H1 (cell line): Measurements from ENCODE around the gene ANAPC5. TPM values are rescaled to one million over a fixed set of nuclear protein-coding genes. Genes with fewer than 3 reads are reported as not detected.

Source experiments
- CTCF ChIA-PET: fragments of 300-600 bp; sonication (Branson Sonifier 250); formaldehyde crosslinking; loops from one replicate; lab custom pipeline; 2021; ENCODE audit not compliant: partially characterized antibody; lab: Charles Lee
- POLR2A ChIA-PET: fragments of 300-600 bp; sonication (Branson Sonifier 250); formaldehyde crosslinking; loops from one replicate; lab custom pipeline; 2021; ENCODE audit warnings: inconsistent platforms; ENCODE audit not compliant: partially characterized antibody; lab: Charles Lee
- DNase-seq, 2 experiments: peaks; one replicate each; pipeline versions ENCODE4 v3.0.0 to v3.0.0-alpha.2; 2010 to 2022; ENCODE audit warnings: low spot score in 2 of 2, low read depth in 1 of 2, mixed read lengths in 1 of 2
- FAIRE-seq: peaks from 2 replicates; lab custom pipeline; 2011; peaks lifted over from hg19 to GRCh38; lab: Jason Lieb, UNC
- H2AFZ ChIP-seq: 2 replicates; pipeline ENCODE4 v1.8.1; 2012; ENCODE audit warnings: low read length, inconsistent platforms
- H2AK5ac ChIP-seq: 2 replicates; pipeline ENCODE4 v1.6.1; 2013; ENCODE audit warnings: low read depth, low read length
- H2BK120ac ChIP-seq: replicated peaks from 2 replicates; pipeline ENCODE3; 2013; ENCODE audit warnings: low read depth, low read length, inconsistent platforms
- H2BK12ac ChIP-seq: 2 replicates; pipeline ENCODE4 v1.6.1; 2013; ENCODE audit warnings: low read depth, low read length
- H2BK15ac ChIP-seq: 2 replicates; pipeline ENCODE4 v1.6.1; 2013; ENCODE audit warnings: low read length
- H2BK20ac ChIP-seq: 2 replicates; pipeline ENCODE4 v1.6.1; 2013; ENCODE audit warnings: low read length
- H2BK5ac ChIP-seq: 2 replicates; pipeline ENCODE4 v1.6.1; 2013; ENCODE audit warnings: low read depth, low read length
- H3K14ac ChIP-seq: 2 replicates; pipeline ENCODE4 v1.6.1; 2013; ENCODE audit warnings: inconsistent platforms; ENCODE audit not compliant: insufficient read length
- H3K18ac ChIP-seq: 2 replicates; pipeline ENCODE4 v1.6.1; 2013; ENCODE audit warnings: low read length; ENCODE audit errors: extremely low read depth
- H3K23ac ChIP-seq: 2 replicates; pipeline ENCODE4 v1.6.1; 2013; ENCODE audit warnings: inconsistent platforms; ENCODE audit not compliant: insufficient read length
- H3K23me2 ChIP-seq: 2 replicates; pipeline ENCODE4 v1.6.1; 2013; ENCODE audit warnings: low read depth, low read length
- H3K27ac ChIP-seq: 2 replicates; pipeline ENCODE4 v1.6.1; 2011; ENCODE audit warnings: low read depth, low read length, inconsistent platforms
- H3K27me3 ChIP-seq, 4 experiments: replicated peaks in 1 of 4; 1 replicate in 1 of 4; 2 replicates in 3 of 4; pipeline versions ENCODE4 v1.6.1 to v1.8.1; 2011 to 2013; ENCODE audit warnings: low read length in 3 of 4, mild to moderate bottlenecking in 3 of 4, inconsistent platforms in 2 of 4, mixed read lengths in 2 of 4, moderate library complexity in 1 of 4; ENCODE audit not compliant: control insufficient read depth in 3 of 4, insufficient read depth in 3 of 4; ENCODE audit errors: extremely low read depth in 1 of 4
- H3K36me3 ChIP-seq, 4 experiments: 2 replicates each; pipeline versions ENCODE4 v1.6.1 to v1.8.1; 2011 to 2013; ENCODE audit warnings: mild to moderate bottlenecking in 4 of 4, low read length in 3 of 4, moderate library complexity in 2 of 4, control low read depth in 1 of 4, inconsistent platforms in 1 of 4; ENCODE audit not compliant: insufficient read depth in 4 of 4, control insufficient read depth in 2 of 4
- H3K4ac ChIP-seq: replicated peaks from 2 replicates; pipeline ENCODE3; 2013; ENCODE audit warnings: low read length, low read depth, mixed read lengths, inconsistent platforms; ENCODE audit not compliant: insufficient read length
- H3K4me1 ChIP-seq, 4 experiments: replicated peaks in 1 of 4; 1 replicate in 1 of 4; 2 replicates in 3 of 4; pipeline versions ENCODE4 v1.6.1 to v1.8.1; 2011 to 2013; ENCODE audit warnings: low read length in 3 of 4, inconsistent platforms in 2 of 4, mixed read lengths in 1 of 4; ENCODE audit not compliant: insufficient read depth in 4 of 4, control insufficient read depth in 3 of 4
- H3K4me2 ChIP-seq, 2 experiments: 2 replicates each; pipeline versions ENCODE4 v1.6.1 to v1.8.1; 2011 to 2013; ENCODE audit warnings: low read depth in 2 of 2, low read length in 2 of 2, control low read depth in 1 of 2, inconsistent platforms in 1 of 2, mild to moderate bottlenecking in 1 of 2; ENCODE audit not compliant: insufficient read depth in 1 of 2
- H3K4me3 ChIP-seq, 4 experiments: fragments of 200-600, 300-600 bp in 1 of 4; sonication (generic), shearing (Covaris generic), sonication (Bioruptor Twin) in 1 of 4; 2 replicates each; pipeline versions ENCODE4 v1.5.1 to v1.8.1; 2011 to 2016; ENCODE audit warnings: low read length in 4 of 4, low read depth in 3 of 4, control low read depth in 2 of 4, inconsistent platforms in 2 of 4, mild to moderate bottlenecking in 2 of 4, mixed read lengths in 1 of 4, moderate library complexity in 1 of 4; ENCODE audit not compliant: insufficient read depth in 2 of 4; ENCODE audit errors: extremely low read depth in 1 of 4
- H3K56ac ChIP-seq: replicated peaks from 2 replicates; pipeline ENCODE3; 2013; ENCODE audit warnings: low read depth, mild to moderate bottlenecking, mixed read lengths, low read length, inconsistent platforms; ENCODE audit not compliant: insufficient read length
- H3K79me1 ChIP-seq: 2 replicates; pipeline ENCODE4 v1.6.1; 2013; ENCODE audit warnings: low read depth, low read length, control low read depth
- H3K79me2 ChIP-seq, 2 experiments: 2 replicates each; pipeline versions ENCODE4 v1.6.1 to v1.8.1; 2012 to 2013; ENCODE audit warnings: low read length in 2 of 2, mild to moderate bottlenecking in 2 of 2, inconsistent platforms in 1 of 2; ENCODE audit not compliant: insufficient read depth in 2 of 2, control insufficient read depth in 1 of 2
- H3K9ac ChIP-seq, 4 experiments: replicated peaks in 1 of 4; 1 replicate in 1 of 4; 2 replicates in 3 of 4; pipeline versions ENCODE4 v1.6.1 to v1.8.1; 2011 to 2013; ENCODE audit warnings: low read depth in 3 of 4, low read length in 3 of 4, control low read depth in 2 of 4, mild to moderate bottlenecking in 2 of 4, moderate library complexity in 2 of 4, inconsistent platforms in 1 of 4; ENCODE audit errors: extremely low read depth in 1 of 4
- H3K9me3 ChIP-seq, 2 experiments: 2 replicates each; pipeline versions ENCODE4 v1.6.1 to v1.8.1; 2012 to 2013; ENCODE audit warnings: mild to moderate bottlenecking in 2 of 2, moderate library complexity in 2 of 2, control low read depth in 1 of 2, inconsistent platforms in 1 of 2, low read depth in 1 of 2, low read length in 1 of 2, mixed read lengths in 1 of 2; ENCODE audit not compliant: insufficient read depth in 2 of 2
- H4K20me1 ChIP-seq, 2 experiments: replicated peaks in 1 of 2; 2 replicates each; pipeline versions ENCODE3 to v1.8.1; 2011 to 2013; ENCODE audit warnings: inconsistent platforms in 2 of 2, low read length in 2 of 2, mild to moderate bottlenecking in 1 of 2; ENCODE audit not compliant: insufficient read depth in 2 of 2, control insufficient read depth in 1 of 2
- H4K5ac ChIP-seq: 2 replicates; pipeline ENCODE4 v1.6.1; 2013; ENCODE audit warnings: low read length, low read depth, mixed read lengths, inconsistent platforms; ENCODE audit not compliant: insufficient read length
- H4K8ac ChIP-seq: 2 replicates; pipeline ENCODE4 v1.8.0; 2013; ENCODE audit warnings: mild to moderate bottlenecking, moderate library complexity, low read length, inconsistent platforms; ENCODE audit not compliant: insufficient read depth; ENCODE audit errors: extremely low read depth
- H4K91ac ChIP-seq: replicated peaks from 2 replicates; pipeline ENCODE3; 2013; ENCODE audit warnings: low read length, mixed read lengths, inconsistent platforms; ENCODE audit not compliant: insufficient read length
- BCL11A ChIP-seq, 2 experiments: IDR thresholded peaks; one replicate each; pipeline ENCODE4 v1.6.1; 2011; ENCODE audit warnings: low read depth in 2 of 2, low read length in 2 of 2, mild to moderate bottlenecking in 2 of 2
- CEBPB ChIP-seq: IDR thresholded peaks from 2 replicates; pipeline ENCODE4 v1.6.1; 2012; ENCODE audit warnings: low read depth, low read length
- JUND ChIP-seq: IDR thresholded peaks from 2 replicates; pipeline ENCODE4 v1.6.1; 2011; ENCODE audit warnings: mild to moderate bottlenecking, improper control_type of control experiment, low read length
- KDM1A ChIP-seq: fragments of 200-600, 300-600 bp; sonication (generic); IDR thresholded peaks from 2 replicates; pipeline ENCODE4 v1.7.1; 2016; ENCODE audit warnings: mild to moderate bottlenecking, low read length, borderline replicate concordance
- SP2 ChIP-seq: IDR thresholded peaks from 2 replicates; pipeline ENCODE4 v1.6.1; 2012; ENCODE audit warnings: mild to moderate bottlenecking, low read length, inconsistent platforms
- SP4 ChIP-seq: IDR thresholded peaks from 2 replicates; pipeline ENCODE4 v1.6.1; 2012; ENCODE audit warnings: low read length, inconsistent platforms
- TBP ChIP-seq: IDR thresholded peaks from 2 replicates; pipeline ENCODE4 v1.6.1; 2011; ENCODE audit warnings: low read depth, low read length, improper control_type of control experiment
- YY1 ChIP-seq: IDR thresholded peaks from 2 replicates; pipeline ENCODE4 v1.6.1; 2011; ENCODE audit warnings: low read depth, mild to moderate bottlenecking, low read length
- WGBS, 2 experiments: shearing (Covaris generic) in 1 of 2; methylation state at CpG; one replicate each; pipeline versions ENCODE4 v1.1.6 to v1.1.7; 2013 to 2015; ENCODE audit warnings: low lambda C conversion rate in 2 of 2, mixed read lengths in 2 of 2, inconsistent platforms in 1 of 2, low coverage in 1 of 2, missing lambda C conversion rate in 1 of 2; ENCODE audit not compliant: insufficient replicate concordance in 2 of 2, insufficient coverage in 1 of 2, insufficient read length in 1 of 2; ENCODE audit errors: extremely low coverage in 1 of 2, missing lambda C conversion rate in 1 of 2; 5-methylcytosine and 5-hydroxymethylcytosine counted together
- polyA plus RNA-seq, 7 experiments: library from polyadenylated mRNA; depleted of rRNA in 3 of 7; stranded (reverse) in 5 of 7; unstranded in 2 of 7; fragments of >200 nt in 5 of 7; fragments of 200-250 nt in 2 of 7; gene quantifications; 1 replicate in 5 of 7; 2 replicates in 1 of 7; 4 replicates in 1 of 7; pipeline versions ENCODE4 v1.2.1 to v1.2.3, GENCODE V29; 2011 to 2013; ENCODE audit warnings: missing spikeins in 2 of 7, mixed read lengths in 2 of 7
- total RNA-seq: library from RNA; stranded (reverse); fragmentation: NEBNext Ultra II Directional; extraction: Animal tissue kit (Norgen Biotek cat#: 25700); gene quantifications from 2 replicates; pipeline ENCODE4 v1.2.1, GENCODE V29; 2021

ANAPC5 gene
- total and polyA plus RNA-seq, 2 of the 8 experiments (the other 6 are each of a cell fraction or from before 2014, with no cell fraction given), result 103 to 127 TPM

GRCh38 chr12:121333747-121334146, 18.5 kb downstream of the ANAPC5 start:
- no peak overlapping the region for H2BK12ac ChIP-seq
- H2AFZ ChIP-seq, result no peak overlapping the region
- no peak overlapping the region for H2AK5ac ChIP-seq
- DNase-seq (no peak), FAIRE-seq (no peak)
- H3K23me2 ChIP-seq, result no peaks in the 10 kb centered on the region
- no peak overlapping the region for H3K9ac ChIP-seq
- H3K18ac ChIP-seq, result no peak overlapping the region
- no peak overlapping the region for H3K23ac ChIP-seq
- H3K4me2 ChIP-seq, result no peak overlapping the region
- no peak overlapping the region for H4K8ac ChIP-seq
- H4K91ac ChIP-seq, result no peak overlapping the region
- no peaks in the 10 kb centered on the region for H3K9me3 ChIP-seq
- CTCF ChIA-PET, result interaction anchor here (0.7 to 4.2 kb wide), 13 partner anchors 9 to 109 kb away, joined by 3 to 24 read pairs (median 5); no protein-coding TSS in a partner anchor
- no peaks in the 10 kb centered on the region for H3K27me3 ChIP-seq
- H4K5ac ChIP-seq, result no peak overlapping the region
- H3K4me3 ChIP-seq, result no peak overlapping the region
- no peaks in the 10 kb centered on the region for H3K79me2 ChIP-seq
- TF ChIP-seq CEBPB (no peak), KDM1A (no peak), SP2 (no peak), BCL11A (IDR thresholded peaks at IDR 0.05; ENCODE audit: low read depth in 2 of 2, low read length in 2 of 2) (no peak), TBP (no peak), JUND (no peak), SP4 (no peak), YY1 (no peak)
- no peak overlapping the region for H3K56ac ChIP-seq
- H2BK120ac ChIP-seq, result no peak overlapping the region
- H3K4ac ChIP-seq, result no peak overlapping the region
- WGBS, 2 experiments, result 92% methylated on average over 1 of the region's 1 CpG; no CpG with 5 or more reads in 1 of the 2 experiments
- no peak overlapping the region for H3K14ac ChIP-seq
- peaks cover 1 to 2% of the 10 kb centered on the region in 2 experiments for H4K20me1 ChIP-seq
- H3K36me3 ChIP-seq, result peaks cover 17 to 59% (median 48%) of the 10 kb centered on the region in 4 experiments
- no peak overlapping the region for H2BK5ac ChIP-seq
- no peak overlapping the region for H3K27ac ChIP-seq
- no peak overlapping the region for H2BK15ac ChIP-seq
- POLR2A ChIA-PET, result interaction anchor here (1.1 kb wide), 2 partner anchors 10 to 12 kb away, joined by 3 to 4 read pairs; no protein-coding TSS in a partner anchor
- 0 out of 7 replicates have a peak, but pooled peaks cover 0 to 3% (median 0%) of the 10 kb centered on the region in 4 experiments for H3K4me1 ChIP-seq
- no peak overlapping the region for H2BK20ac ChIP-seq
- H3K79me1 ChIP-seq, result no peaks in the 10 kb centered on the region
